GM23338 (cell line): ENCODE data around the gene MYH7. TPM values are rescaled to one million over a fixed set of nuclear protein-coding genes. Genes with fewer than 3 reads are reported as not detected.

Experiments
- ATAC-seq: fragments of 200-7000 bp; cut with Tn5 transposase; 3 replicates; pipeline ENCODE4 v1.9.1; 2020
- DNase-seq: peaks from one replicate; pipeline ENCODE4 v3.0.0-alpha.2; 2015; ENCODE audit warnings: low spot score
- H2AFZ ChIP-seq: fragments of 200-600 bp; sonication (generic); 2 replicates; pipeline ENCODE4 v1.8.0; 2016; ENCODE audit warnings: antibody characterized with exemption, mild to moderate bottlenecking, moderate library complexity
- H3F3A ChIP-seq: fragments of 200-600 bp; sonication (generic); replicated peaks from 2 replicates; pipeline ENCODE4 v1.8.0; 2017; ENCODE audit warnings: antibody characterized with exemption, mixed run types, low read depth
- H3K27ac ChIP-seq: fragments of 200-600 bp; sonication (generic); 2 replicates; pipeline ENCODE4 v1.6.1; 2016; ENCODE audit warnings: low read depth
- H3K27me3 ChIP-seq: fragments of 200-600 bp; sonication (generic); 2 replicates; pipeline ENCODE4 v1.8.0; 2016; ENCODE audit warnings: mild to moderate bottlenecking, mixed run types, moderate library complexity; ENCODE audit not compliant: insufficient read depth
- H3K36me3 ChIP-seq: fragments of 200-600 bp; sonication (generic); 2 replicates; pipeline ENCODE4 v1.8.0; 2016; ENCODE audit warnings: mild to moderate bottlenecking; ENCODE audit not compliant: insufficient read depth
- H3K4me1 ChIP-seq: fragments of 200-600 bp; sonication (generic); 2 replicates; pipeline ENCODE4 v1.8.0; 2016; ENCODE audit warnings: mild to moderate bottlenecking, moderate library complexity; ENCODE audit not compliant: insufficient read depth
- H3K4me2 ChIP-seq: fragments of 200-600 bp; sonication (generic); 2 replicates; pipeline ENCODE4 v1.7.1; 2017; ENCODE audit warnings: mixed run types
- H3K4me3 ChIP-seq: fragments of 200-600 bp; sonication (generic); 2 replicates; pipeline ENCODE4 v1.6.1; 2016; ENCODE audit warnings: mixed run types
- H3K79me2 ChIP-seq: fragments of 200-600 bp; sonication (generic); replicated peaks from 2 replicates; pipeline ENCODE4 v1.8.0; 2017; ENCODE audit warnings: mild to moderate bottlenecking; ENCODE audit not compliant: insufficient read depth
- H3K9me2 ChIP-seq: fragments of 200-600 bp; sonication (generic); 2 replicates; pipeline ENCODE4 v1.8.0; 2017; ENCODE audit not compliant: insufficient read depth
- H4K20me1 ChIP-seq: fragments of 200-600 bp; sonication (generic); replicated peaks from 2 replicates; pipeline ENCODE4 v1.8.0; 2017; ENCODE audit warnings: mild to moderate bottlenecking; ENCODE audit not compliant: insufficient read depth
- H3K27ac Mint-ChIP-seq: 2 replicates; pipeline ENCODE4 v1.8.0; 2020; ENCODE audit warnings: inconsistent platforms, mild to moderate bottlenecking, moderate library complexity, mixed read lengths
- H3K27me3 Mint-ChIP-seq: 3 replicates; pipeline ENCODE4 v1.8.0; 2022; ENCODE audit warnings: low read depth, mild to moderate bottlenecking, moderate library complexity, mixed read lengths, inconsistent platforms; ENCODE audit not compliant: insufficient read depth, poor library complexity
- H3K36me3 Mint-ChIP-seq: 3 replicates; pipeline ENCODE4 v1.8.0; 2021; ENCODE audit warnings: low read depth, mild to moderate bottlenecking, inconsistent platforms, moderate library complexity, mixed read lengths
- H3K4me1 Mint-ChIP-seq: 3 replicates; pipeline ENCODE4 v1.8.0; 2020; ENCODE audit warnings: mild to moderate bottlenecking, inconsistent platforms, mixed read lengths
- H3K4me3 Mint-ChIP-seq: 3 replicates; pipeline ENCODE4 v1.8.0; 2021; ENCODE audit warnings: moderate library complexity, mild to moderate bottlenecking, inconsistent platforms, mixed read lengths
- H3K9me3 Mint-ChIP-seq: 3 replicates; pipeline ENCODE4 v1.8.0; 2020; ENCODE audit warnings: moderate library complexity, mild to moderate bottlenecking, inconsistent platforms, mixed read lengths
- CREB1 ChIP-seq: fragments of 250-450 bp; sonication (Bioruptor Pico); IDR thresholded peaks from 2 replicates; pipeline ENCODE4 v1.5.0; 2020; ENCODE audit warnings: low read depth, mild to moderate bottlenecking, moderate library complexity
- CTCF ChIP-seq, 2 experiments: fragments of 200-600 bp in 1 of 2; sonication (generic) in 1 of 2; conservative IDR thresholded peaks; 2 replicates each; pipeline versions ENCODE4 v1.5.1 to v1.6.1; 2016 to 2017; ENCODE audit warnings: antibody characterized with exemption in 2 of 2, low read depth in 2 of 2, mild to moderate bottlenecking in 2 of 2, moderate library complexity in 1 of 2
- ETS1 ChIP-seq: IDR thresholded peaks from 2 replicates; pipeline ENCODE4 v1.6.1; 2016; ENCODE audit warnings: antibody characterized with exemption
- EZH2 ChIP-seq: fragments of 200-600 bp; sonication (generic); IDR thresholded peaks from one replicate; pipeline ENCODE4 v1.8.0; 2017; ENCODE audit warnings: antibody characterized with exemption, mild to moderate bottlenecking, low read depth; ENCODE audit not compliant: unreplicated experiment
- EZH2phosphoT487 ChIP-seq: fragments of 200-600 bp; sonication (generic); IDR thresholded peaks from one replicate; pipeline ENCODE4 v1.8.1; 2018; ENCODE audit warnings: antibody characterized with exemption; ENCODE audit not compliant: unreplicated experiment
- JUNB ChIP-seq: IDR thresholded peaks from one replicate; pipeline ENCODE4 v1.6.1; 2016; ENCODE audit warnings: antibody characterized with exemption; ENCODE audit not compliant: unreplicated experiment
- NANOG ChIP-seq: IDR thresholded peaks from 2 replicates; pipeline ENCODE4 v1.6.1; 2016; ENCODE audit warnings: antibody characterized with exemption, borderline replicate concordance
- REST ChIP-seq: IDR thresholded peaks from one replicate; pipeline ENCODE4 v1.6.1; 2018; ENCODE audit warnings: antibody characterized with exemption; ENCODE audit not compliant: unreplicated experiment
- STAT1 ChIP-seq: IDR thresholded peaks from one replicate; pipeline ENCODE4 v1.6.1; 2016; ENCODE audit warnings: antibody characterized with exemption; ENCODE audit not compliant: unreplicated experiment
- ZNF114 ChIP-seq: fragments of 250-450 bp; sonication (Bioruptor Pico); IDR thresholded peaks from 2 replicates; pipeline ENCODE4 v1.5.0; 2020; ENCODE audit warnings: mild to moderate bottlenecking, moderate library complexity
- ZNF462 ChIP-seq: fragments of 250-450 bp; sonication (Bioruptor Pico); IDR thresholded peaks from 2 replicates; pipeline ENCODE4 v1.5.0; 2020; ENCODE audit warnings: mild to moderate bottlenecking, moderate library complexity
- polyA plus RNA-seq: library from polyadenylated mRNA; unstranded; fragments of >200 nt; fragmentation: Nextera tagmentation; extraction: Ambion mirVana; gene quantifications from 2 replicates; pipeline ENCODE4 v1.2.1, GENCODE V29; 2016
- total RNA-seq: library from RNA; depleted of rRNA; stranded (reverse); fragments of >200 nt; shearing (Covaris generic); gene quantifications from 2 replicates; pipeline ENCODE4 v1.2.3, GENCODE V29; 2014

Gene MYH7
- total and polyA plus RNA-seq, 2 experiments from 2014 or later, result not detected

- no peak for TF ChIP-seq REST
- TF ChIP-seq EZH2phosphoT487, result no peak
- TF ChIP-seq ZNF114, result no peak
- TF ChIP-seq NANOG, result no peak
- TF ChIP-seq STAT1, result no peak
Measured at GRCh38 chr14:23443411-23443812, 8.0 kb upstream of the MYH7 start (continued).

GRCh38 chr14:23442721-23443356, 7.4 kb upstream of the MYH7 start:
- Histone ChIP-seq H2AFZ (peak overlapping the region; percentile 92), H4K20me1 (no peaks in the 10 kb centered on the region), H3K27me3 (no peaks in the 10 kb centered on the region), H3K9me2 (peaks cover 7% of the 10 kb centered on the region; the same call in 1 of the 2 replicates), H3K4me3 (no peak overlapping the region), H3F3A (no peaks in the 10 kb centered on the region), H3K36me3 (no peaks in the 10 kb centered on the region), H3K4me2 (peak overlapping the region; percentile 48; the same call in 1 of the 2 replicates), H3K27ac (no peak overlapping the region), H3K4me1 (peaks cover 19% of the 10 kb centered on the region), H3K79me2 (no peaks in the 10 kb centered on the region)
- peaks cover 22% of the 10 kb centered on the region for H3K4me1 Mint-ChIP-seq
- H3K9me3 Mint-ChIP-seq, result no peaks in the 10 kb centered on the region
- H3K27me3 Mint-ChIP-seq, result peaks cover 25% of the 10 kb centered on the region
- TF ChIP-seq JUNB, result no peak
- TF ChIP-seq ZNF114, result no peak
- TF ChIP-seq ETS1, result no peak
- 0 out of 2 replicates have a peak, but pooled peaks have one; percentile 13 for TF ChIP-seq ZNF462 (CRISPR knock-in tag)
- no peak for TF ChIP-seq CTCF (conservative IDR thresholded peaks at IDR 0.05; ENCODE audit: low read depth in 2 of 2)
- TF ChIP-seq CREB1 (CRISPR knock-in tag), result no peak
- no peak for TF ChIP-seq EZH2
- no peak overlapping the region for H3K4me3 Mint-ChIP-seq
- ATAC-seq (peak; percentile 91), DNase-seq (peak; percentile 45)
- H3K27ac Mint-ChIP-seq, result 0 out of 2 replicates have a peak overlapping the region, but pooled peaks have one; percentile 33
- H3K36me3 Mint-ChIP-seq, result no peaks in the 10 kb centered on the region
